Right atrium auricular region (tissue), 2 donors: ENCODE data around the gene MADD. TPM values are rescaled to one million over a fixed set of nuclear protein-coding genes. Genes with fewer than 3 reads are reported as not detected.

Source experiments
- DNase-seq: peaks from one replicate; pipeline ENCODE4 v3.0.0-alpha.2; 2019; ENCODE audit warnings: low spot score
- H3K27ac ChIP-seq, 2 donors: fragments of 200-600 bp; sonication (generic); 1 replicate in 1 of 2; 2 replicates in 1 of 2; pipeline ENCODE4 v1.5.1; 2016 to 2019
- H3K27me3 ChIP-seq, 2 donors: fragments of 200-600 bp; sonication (generic); one replicate each; pipeline versions ENCODE4 v1.5.1 to v1.6.0; 2017 to 2019
- H3K36me3 ChIP-seq: fragments of 200-600 bp; sonication (generic); one replicate; pipeline ENCODE4 v1.5.1; 2016
- H3K4me1 ChIP-seq, 2 donors: fragments of 200-600 bp; sonication (generic); one replicate each; pipeline versions ENCODE4 v1.5.1 to v1.6.0; 2017 to 2019
- H3K4me3 ChIP-seq, 2 donors: fragments of 200-600 bp; sonication (generic); 1 replicate in 1 of 2; 2 replicates in 1 of 2; pipeline ENCODE4 v1.5.1; 2017 to 2019; ENCODE audit warnings: mild to moderate bottlenecking in 1 of 2, moderate library complexity in 1 of 2
- H3K9me3 ChIP-seq, 2 donors: fragments of 200-600 bp; sonication (generic); one replicate each; pipeline ENCODE4 v1.5.1; 2019
- CTCF ChIP-seq, 2 donors: fragments of 200-600 bp; sonication (generic); IDR thresholded peaks; one replicate each; pipeline ENCODE4 v1.5.1; 2019; ENCODE audit warnings: antibody characterized with exemption in 2 of 2
- total RNA-seq, 2 donors: library from RNA; depleted of rRNA; stranded (reverse); fragments of >200 nt; gene quantifications; one replicate each; pipeline ENCODE4 v1.1.0, GENCODE V29; 2016

MADD gene
- total RNA-seq, 2 donors from 2014 or later = 28.2 to 49.8 TPM

- Histone ChIP-seq H3K9me3 (no peaks in the 10 kb centered on the region), H3K36me3 (peaks cover 75% of the 10 kb centered on the region), H3K27me3 (no peaks in the 10 kb centered on the region), H3K4me3 (no peak overlapping the region), H3K27ac (no peak overlapping the region), H3K4me1 (peaks cover 0 to 35% of the 10 kb centered on the region in 2 donors)
- TF ChIP-seq CTCF (IDR thresholded peaks at IDR 0.05) = no peak
- no peak for DNase-seq
Measured at GRCh38 chr11:47276923-47277322, 7.0 kb downstream of the MADD start.

GRCh38 chr11:47278058-47278457 lies 8.1 kb downstream of the MADD start:
- Histone ChIP-seq H3K27me3 (no peaks in the 10 kb centered on the region), H3K4me1 (peaks cover 0 to 24% of the 10 kb centered on the region in 2 donors), H3K4me3 (no peak overlapping the region), H3K9me3 (no peaks in the 10 kb centered on the region), H3K36me3 (peaks cover 86% of the 10 kb centered on the region), H3K27ac (peak overlapping the region; percentile 17 to 34)
- TF ChIP-seq CTCF (IDR thresholded peaks at IDR 0.05) = no peak
- DNase-seq = no peak

- H3K27ac ChIP-seq = no peak overlapping the region
- peaks cover 93% of the 10 kb centered on the region for H3K36me3 ChIP-seq
- peaks cover 0 to 20% of the 10 kb centered on the region in 2 donors for H3K4me1 ChIP-seq
- H3K9me3 ChIP-seq = no peaks in the 10 kb centered on the region
- no peak overlapping the region for H3K4me3 ChIP-seq
- no peak for DNase-seq
- no peak for TF ChIP-seq CTCF (IDR thresholded peaks at IDR 0.05)
- H3K27me3 ChIP-seq = no peaks in the 10 kb centered on the region
Measured at GRCh38 chr11:47278769-47279168, 8.8 kb downstream of the MADD start.

GRCh38 chr11:47280099-47280498 lies 10.2 kb downstream of the MADD start:
- Histone ChIP-seq H3K36me3 (peaks cover 98% of the 10 kb centered on the region), H3K27ac (peak overlapping the region; percentile 52 to 82), H3K4me3 (no peak overlapping the region), H3K4me1 (peaks cover 0 to 21% of the 10 kb centered on the region in 2 donors), H3K9me3 (no peaks in the 10 kb centered on the region), H3K27me3 (no peaks in the 10 kb centered on the region)
- no peak for DNase-seq
- TF ChIP-seq CTCF (IDR thresholded peaks at IDR 0.05) = no peak

- Histone ChIP-seq H3K4me1 (peaks cover 0 to 29% of the 10 kb centered on the region in 2 donors), H3K27me3 (no peaks in the 10 kb centered on the region), H3K27ac (peak overlapping the region; percentile 52 to 82), H3K4me3 (no peak overlapping the region), H3K36me3 (peaks cover 97% of the 10 kb centered on the region), H3K9me3 (no peaks in the 10 kb centered on the region)
- DNase-seq = no peak
- TF ChIP-seq CTCF (IDR thresholded peaks at IDR 0.05) = no peak
Measured at GRCh38 chr11:47280860-47281259, 10.9 kb downstream of the MADD start.

- H3K36me3 ChIP-seq = peaks cover 97% of the 10 kb centered on the region
- no peak for TF ChIP-seq CTCF (IDR thresholded peaks at IDR 0.05)
- no peaks in the 10 kb centered on the region for H3K27me3 ChIP-seq
- DNase-seq = no peak
- no peaks in the 10 kb centered on the region for H3K9me3 ChIP-seq
- H3K4me1 ChIP-seq = peaks cover 0 to 32% of the 10 kb centered on the region in 2 donors
- H3K27ac ChIP-seq = peak overlapping the region in 1 of 2 donors; percentile 15
- no peak overlapping the region for H3K4me3 ChIP-seq
Measured at GRCh38 chr11:47282462-47282861, 12.5 kb downstream of the MADD start.
